Thoracic aorta endothelial cell (primary cell): ENCODE data around the gene PHRF1. TPM values are rescaled to one million over a fixed set of nuclear protein-coding genes. Genes with fewer than 3 reads are reported as not detected.

ENCODE experiments used
- small RNA-seq: library from RNA; depleted of rRNA; stranded (forward); fragments of <200 nt; gene quantifications from one replicate; pipeline ENCODE3, GENCODE V24; 2012
- total RNA-seq: library from RNA; depleted of rRNA; stranded (reverse); fragments of >200 nt; gene quantifications from 2 replicates; pipeline ENCODE4 v1.2.3, GENCODE V29; 2012

PHRF1 gene, protein sequence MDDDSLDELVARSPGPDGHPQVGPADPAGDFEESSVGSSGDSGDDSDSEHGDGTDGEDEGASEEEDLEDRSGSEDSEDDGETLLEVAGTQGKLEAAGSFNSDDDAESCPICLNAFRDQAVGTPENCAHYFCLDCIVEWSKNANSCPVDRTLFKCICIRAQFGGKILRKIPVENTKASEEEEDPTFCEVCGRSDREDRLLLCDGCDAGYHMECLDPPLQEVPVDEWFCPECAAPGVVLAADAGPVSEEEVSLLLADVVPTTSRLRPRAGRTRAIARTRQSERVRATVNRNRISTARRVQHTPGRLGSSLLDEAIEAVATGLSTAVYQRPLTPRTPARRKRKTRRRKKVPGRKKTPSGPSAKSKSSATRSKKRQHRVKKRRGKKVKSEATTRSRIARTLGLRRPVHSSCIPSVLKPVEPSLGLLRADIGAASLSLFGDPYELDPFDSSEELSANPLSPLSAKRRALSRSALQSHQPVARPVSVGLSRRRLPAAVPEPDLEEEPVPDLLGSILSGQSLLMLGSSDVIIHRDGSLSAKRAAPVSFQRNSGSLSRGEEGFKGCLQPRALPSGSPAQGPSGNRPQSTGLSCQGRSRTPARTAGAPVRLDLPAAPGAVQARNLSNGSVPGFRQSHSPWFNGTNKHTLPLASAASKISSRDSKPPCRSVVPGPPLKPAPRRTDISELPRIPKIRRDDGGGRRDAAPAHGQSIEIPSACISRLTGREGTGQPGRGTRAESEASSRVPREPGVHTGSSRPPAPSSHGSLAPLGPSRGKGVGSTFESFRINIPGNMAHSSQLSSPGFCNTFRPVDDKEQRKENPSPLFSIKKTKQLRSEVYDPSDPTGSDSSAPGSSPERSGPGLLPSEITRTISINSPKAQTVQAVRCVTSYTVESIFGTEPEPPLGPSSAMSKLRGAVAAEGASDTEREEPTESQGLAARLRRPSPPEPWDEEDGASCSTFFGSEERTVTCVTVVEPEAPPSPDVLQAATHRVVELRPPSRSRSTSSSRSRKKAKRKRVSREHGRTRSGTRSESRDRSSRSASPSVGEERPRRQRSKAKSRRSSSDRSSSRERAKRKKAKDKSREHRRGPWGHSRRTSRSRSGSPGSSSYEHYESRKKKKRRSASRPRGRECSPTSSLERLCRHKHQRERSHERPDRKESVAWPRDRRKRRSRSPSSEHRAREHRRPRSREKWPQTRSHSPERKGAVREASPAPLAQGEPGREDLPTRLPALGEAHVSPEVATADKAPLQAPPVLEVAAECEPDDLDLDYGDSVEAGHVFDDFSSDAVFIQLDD (N-terminal part only)
- total RNA-seq: 34.2 and 37.8 TPM in 2 replicates

DNA sequence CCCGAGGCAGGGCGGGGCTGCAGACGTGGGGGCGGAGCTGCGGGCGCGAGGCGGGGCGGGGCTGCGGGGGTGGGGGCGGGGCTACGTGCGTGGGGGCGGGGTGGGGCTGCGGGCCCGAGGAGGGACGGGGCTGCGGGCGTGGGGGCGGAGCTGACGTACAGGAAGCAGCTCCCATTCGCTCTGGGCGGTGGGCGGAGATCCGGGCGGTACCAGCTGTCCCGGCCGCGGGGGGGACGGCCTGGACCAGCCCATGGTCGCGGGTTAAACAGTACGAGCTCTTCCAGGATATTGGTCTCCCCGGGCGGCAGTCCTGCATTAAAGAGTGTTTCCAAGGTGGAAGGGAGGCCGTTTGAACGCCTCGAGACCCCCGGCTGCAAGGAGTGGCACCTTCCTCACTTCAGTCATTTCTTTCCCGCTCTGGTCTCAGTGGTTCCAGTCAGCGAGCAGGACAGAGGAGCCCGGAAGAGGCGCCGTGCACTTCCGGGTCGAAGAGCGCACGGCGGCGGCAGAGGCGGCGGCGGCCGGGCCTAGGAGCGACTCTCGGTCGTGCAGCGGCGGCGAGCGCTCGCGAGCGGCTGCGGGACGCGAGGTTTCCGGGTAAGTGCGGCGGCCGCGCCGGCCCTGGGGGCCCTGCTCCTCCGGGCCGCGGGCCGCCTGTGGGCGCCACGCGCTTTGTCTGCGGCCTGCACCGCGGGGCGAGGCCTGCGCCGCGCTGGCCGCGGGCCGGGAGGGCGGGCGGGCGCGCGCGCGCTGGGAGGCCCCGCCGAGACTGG is at the start of gene PHRF1:
Gene PHRF1, plus strand, starts transcription at position 475 of the 773 bp plus-strand sequence. CDS start 5,043 bp downstream, outside the sequence.

DNA sequence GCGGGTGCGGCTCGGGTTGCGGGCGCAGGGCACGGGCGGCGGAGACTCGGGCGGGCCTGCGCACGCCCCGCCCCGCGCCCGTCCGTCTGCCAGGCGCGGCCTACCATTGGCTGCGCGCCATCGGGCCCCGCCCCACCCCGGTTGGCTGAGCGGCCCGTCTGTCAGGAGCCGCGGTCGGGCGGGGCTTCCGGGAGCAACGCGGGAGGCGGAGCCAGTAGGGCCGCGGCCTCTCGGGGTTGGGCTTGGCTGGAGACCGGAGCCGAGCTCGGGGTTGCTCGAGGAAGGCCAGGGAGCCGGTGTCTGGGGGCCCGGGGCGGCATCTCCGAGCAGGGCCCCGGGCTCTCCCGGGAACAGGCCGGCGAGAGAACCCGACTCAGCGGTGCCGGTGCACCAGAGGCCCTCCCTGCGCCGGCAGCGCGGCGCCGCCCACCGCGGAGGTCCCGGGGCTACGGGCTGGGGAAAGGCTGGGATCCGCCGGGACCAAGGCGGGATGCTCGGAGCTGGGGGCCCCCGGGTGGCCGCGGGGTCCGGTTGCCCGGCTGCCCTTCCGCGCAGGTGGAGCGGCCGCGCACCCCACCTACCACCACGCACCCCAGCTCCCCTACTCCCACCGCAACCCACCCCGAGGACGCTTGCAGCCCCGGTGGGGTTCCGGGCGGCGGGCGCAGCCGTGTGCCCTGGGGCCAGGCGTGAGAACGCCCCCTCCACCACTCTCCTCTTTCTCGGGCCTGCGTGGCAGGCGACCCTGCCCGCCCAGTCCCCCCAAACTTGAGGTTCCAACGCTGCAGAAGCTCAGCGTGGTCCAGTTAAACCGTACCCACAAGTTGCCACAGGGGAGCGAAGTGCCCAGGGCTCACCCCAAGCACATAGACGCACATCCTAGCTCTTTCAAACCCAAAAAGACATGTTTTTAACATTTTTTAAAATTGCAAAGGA is 40.5 kb upstream of the PHRF1 start, which contains the start of gene HRAS:
Gene HRAS, minus strand, starts transcription at position 58 of the 936 bp plus-strand sequence.

DNA sequence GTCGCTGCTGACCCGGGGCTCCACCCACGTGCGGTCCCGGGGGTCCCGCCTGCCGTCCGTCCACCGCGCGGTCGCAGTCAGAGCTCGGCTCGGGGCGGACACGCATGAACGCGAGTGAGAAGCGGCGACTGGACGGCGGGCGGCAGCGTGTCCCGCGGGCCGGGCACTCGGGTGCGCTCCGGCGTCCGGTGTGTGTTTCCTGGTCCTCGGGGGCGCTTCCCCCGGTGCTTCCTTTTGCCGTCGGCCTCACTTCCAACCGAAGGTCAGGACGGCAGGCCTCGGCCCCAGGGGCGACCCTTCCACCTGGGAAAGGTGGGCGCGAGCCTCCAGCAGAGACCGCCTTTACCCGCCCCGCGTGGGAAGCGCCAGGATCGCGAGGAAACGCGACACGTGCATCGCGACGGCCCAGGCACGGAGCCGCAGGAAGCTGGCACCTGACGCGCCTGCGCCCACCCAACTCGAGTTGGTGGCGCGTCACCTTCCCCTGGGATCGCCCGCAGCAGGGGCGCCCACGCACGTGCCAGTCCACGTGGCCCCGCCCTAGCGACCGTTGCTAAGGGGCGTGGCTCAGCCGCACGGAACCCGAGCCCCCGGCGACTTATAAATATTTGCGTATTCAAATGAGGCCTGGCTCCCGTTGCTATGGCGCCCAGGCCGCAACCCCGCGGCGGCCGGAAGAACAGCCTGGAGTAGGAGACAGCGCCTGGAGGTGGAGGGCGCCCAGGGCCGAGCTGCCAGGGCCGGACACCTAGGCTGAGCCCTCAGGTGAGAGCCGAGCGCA is 39.2 kb upstream of the PHRF1 start, which contains the start of gene LRRC56:
Gene LRRC56, plus strand, starts transcription at position 687 of the 781 bp plus-strand sequence. CDS start 3,158 bp downstream, outside the sequence.

DNA sequence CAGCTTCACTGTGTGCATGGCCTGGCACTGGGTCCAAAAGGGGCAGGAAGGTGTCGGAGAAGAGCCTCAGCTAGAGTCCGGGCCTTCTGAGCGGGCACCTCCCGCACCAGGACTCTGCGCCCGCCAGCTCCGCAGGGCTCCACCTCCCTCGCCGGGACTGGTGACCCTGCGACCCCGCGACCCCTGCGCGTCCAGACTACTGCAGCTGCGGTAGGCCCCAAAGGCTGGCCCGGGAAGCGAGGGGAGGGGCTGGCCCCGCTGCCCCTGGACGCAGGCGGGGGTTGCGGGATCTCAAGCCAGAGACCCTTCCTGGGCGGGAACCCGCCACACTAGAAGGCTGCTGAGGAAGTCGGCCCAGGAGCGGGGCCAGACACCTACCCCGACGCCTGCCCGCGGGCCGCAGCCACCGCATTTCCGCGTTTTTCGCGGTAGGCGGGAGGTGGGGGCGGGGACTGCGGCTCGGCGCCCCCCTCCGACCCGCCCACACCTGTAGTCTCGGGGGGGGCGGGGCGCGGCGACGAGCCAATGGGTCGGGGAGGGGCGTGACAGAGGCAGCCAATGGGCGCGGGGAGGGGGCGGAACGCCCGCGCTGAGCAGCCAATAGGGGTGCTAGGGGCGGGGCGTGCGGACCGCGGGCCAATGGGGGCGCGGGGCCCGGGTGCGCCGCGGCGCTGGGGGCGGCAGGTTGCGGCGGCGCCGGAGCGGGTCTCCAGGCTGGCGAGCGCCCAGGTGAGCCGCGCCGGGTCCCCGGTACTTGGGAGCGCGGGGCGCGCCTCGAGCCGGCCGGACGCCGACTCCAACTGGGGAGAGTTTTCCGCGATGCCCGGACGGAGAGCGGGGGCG is 15.7 kb upstream of the PHRF1 start, which contains the start of the genes LMNTD2 and RASSF7:
Gene LMNTD2, minus strand, starts transcription at position 434 of the 843 bp plus-strand sequence. Its CDS starts 22 bp downstream, at position 412.
Gene RASSF7, plus strand, starts transcription at position 666 of the 843 bp plus-strand sequence. CDS start 799 bp downstream, outside the sequence.

DNA sequence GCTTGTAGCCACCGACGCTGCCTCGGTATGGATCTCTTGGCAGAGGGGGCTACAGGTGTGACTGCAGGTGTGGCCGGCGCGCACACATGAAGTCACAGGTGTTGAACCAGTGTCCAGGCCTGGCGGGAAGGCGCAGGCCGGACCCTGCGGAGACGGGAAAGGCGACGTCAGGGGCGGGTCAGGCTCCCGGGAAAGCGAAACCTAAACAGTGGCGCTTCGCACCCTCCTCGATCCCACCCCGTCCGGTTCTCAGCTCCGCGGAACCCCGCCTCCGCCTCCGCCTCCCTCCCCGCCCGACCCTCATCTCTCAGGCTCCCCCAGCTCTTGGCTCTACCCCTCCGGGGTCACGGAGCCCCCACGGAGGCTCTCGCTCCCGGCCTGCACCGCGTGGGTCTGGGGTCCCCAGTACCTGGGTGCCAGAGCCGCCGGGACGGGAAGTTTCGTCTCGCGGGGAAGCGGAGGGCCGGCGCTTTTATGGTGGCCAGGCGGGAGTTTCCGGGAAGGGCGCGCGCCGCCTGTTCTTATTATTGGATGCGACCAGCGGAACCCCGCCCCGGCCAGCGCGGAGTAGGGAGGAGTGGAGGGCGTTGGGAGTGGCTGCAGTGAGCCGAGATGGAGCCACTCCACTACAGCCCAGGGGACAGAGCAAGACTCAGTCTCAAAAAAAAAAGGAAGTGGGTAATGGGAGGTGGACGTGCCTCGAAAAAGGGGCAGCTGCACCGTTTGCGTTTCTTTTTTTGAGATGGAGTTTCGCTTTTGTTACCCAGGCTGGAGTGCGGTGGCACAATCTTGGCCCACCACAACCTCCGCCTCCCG is 39.4 kb downstream of the PHRF1 start, which contains the start of gene IRF7:
Gene IRF7, minus strand, starts transcription at position 447 of the 816 bp plus-strand sequence. CDS start 586 bp downstream, outside the sequence.

DNA sequence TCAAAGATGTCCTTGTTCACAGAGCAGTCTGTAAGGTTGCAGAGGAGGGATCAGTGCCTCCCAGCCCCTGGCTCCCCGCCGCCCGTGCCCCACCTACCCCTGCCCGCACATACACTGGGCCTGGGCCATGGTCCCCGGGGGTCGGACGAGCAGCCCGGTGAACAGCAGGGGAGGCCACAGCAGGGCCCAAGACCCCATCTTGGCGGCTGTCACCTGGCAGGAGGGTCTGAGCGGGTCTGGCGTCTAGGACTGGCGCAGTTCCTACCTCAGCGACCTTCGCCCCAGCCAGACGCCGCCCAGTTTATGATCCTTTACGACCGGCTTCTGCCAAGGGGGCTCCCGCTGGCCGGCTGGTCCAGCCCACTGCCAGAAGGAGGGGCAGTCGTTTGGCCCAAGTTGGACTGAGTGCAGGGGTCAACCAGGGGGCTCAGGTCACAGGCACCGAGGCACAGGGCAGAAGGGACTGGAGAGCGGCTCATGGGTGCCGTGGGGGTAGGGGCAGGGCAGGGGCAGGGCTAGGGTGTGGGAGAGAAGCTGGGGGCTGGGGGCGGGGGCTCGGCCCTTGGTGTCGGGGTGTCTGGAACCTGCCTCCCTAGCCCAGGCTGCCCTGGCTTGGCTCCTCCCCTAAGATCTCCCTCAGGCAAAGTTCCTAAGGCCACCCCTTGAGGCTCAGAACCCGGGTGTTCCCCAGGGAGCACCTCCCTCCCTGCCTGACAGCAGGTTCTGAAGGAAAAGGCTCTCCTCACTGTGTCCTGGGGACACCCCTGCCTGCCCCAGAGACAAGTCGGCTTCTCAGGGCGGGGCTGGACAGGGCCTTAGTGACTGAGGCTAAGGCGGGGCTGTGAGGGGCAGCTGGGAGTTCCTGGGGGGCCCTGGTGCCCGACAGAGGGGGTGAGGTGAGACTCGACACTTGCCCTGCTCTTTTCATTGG is 48.7 kb downstream of the PHRF1 start, which contains the start of gene CDHR5:
Gene CDHR5, minus strand, starts transcription at position 251 of the 931 bp plus-strand sequence. Its CDS starts 53 bp downstream, at position 198.

DNA sequence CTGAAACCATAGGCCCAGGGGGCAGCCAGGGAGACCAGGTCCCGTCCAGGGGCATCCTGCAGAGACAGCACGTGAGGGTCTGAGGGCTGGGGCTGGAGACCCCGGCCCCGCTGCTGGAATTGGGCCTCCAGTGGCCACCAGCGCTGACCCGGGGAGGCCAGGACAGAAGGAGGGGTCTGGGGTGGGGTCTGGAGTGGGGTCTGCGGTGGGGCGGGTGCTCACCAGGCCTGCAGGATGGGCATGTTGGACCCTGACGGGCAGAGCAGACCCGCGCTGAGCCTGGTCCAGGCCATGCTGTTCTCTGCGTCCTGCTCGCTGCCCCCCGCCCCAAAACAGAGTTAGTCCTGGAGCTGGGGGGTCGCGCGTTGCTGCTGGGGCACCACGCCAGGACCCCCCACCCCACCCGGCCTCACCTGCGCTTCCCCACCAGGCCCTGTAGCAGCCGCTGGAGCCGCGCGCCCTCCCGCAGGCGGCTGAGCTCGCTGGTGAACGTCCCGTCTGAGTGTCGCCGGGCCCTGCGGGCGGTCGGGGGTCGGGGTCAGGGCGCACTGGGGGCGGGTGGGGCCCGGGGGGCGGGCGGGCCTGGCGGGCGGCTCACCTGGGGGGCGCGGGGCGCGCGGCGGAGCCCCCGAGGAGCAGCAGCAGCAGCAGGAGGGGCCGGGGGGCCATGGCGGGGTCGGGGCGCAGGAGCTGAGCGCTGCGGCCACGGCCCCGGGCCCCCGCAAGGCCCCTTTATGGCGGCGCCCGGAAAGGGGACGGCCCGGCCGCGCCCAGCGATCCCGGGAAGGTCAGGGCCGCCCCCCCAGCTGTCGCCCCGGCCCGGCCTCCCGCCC is 50.4 kb downstream of the PHRF1 start, which contains the start of gene SCT:
Gene SCT, minus strand, starts transcription at position 707 of the 833 bp plus-strand sequence. Its CDS starts 38 bp downstream, at position 669.

DNA sequence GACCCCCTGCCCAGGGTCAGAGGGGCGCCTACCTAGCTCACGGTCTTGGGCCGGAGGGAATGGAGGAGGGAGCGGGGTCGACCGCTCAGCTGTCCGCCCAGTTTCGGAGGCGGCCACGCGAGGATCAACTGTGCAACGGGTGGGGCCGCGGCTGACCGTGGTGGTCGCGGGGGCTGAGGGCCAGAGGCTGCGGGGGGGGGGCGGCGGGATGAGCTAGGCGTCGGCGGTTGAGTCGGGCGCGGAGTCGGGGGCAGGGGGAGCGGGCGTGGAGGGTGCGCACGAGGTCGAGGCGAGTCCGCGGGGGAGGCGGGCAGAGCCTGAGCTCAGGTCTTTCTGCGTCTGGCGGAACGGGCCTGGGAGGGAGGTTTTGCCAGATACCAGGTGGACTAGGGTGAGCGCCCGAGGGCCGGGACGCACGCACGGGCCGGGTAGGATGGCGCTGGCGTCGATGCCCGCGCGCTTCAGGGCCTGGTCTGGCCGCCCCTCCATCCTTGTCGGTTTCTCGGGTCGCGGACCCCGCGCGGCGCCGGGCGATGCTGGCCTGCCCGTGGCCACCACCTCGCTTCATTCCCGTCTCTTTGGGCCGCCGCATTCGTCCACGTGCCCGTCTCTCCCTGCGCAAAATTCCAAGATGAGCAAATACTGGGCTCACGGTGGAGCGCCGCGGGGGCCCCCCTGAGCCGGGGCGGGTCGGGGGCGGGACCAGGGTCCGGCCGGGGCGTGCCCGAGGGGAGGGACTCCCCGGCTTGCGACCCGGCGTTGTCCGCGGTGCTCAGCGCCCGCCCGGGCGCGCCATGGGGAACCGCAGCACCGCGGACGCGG is 60.5 kb downstream of the PHRF1 start, which contains the start of gene DRD4:
Gene DRD4, plus strand, starts transcription at position 759 of the 822 bp plus-strand sequence. Its CDS starts 36 bp downstream, at position 795.

Small RNAs within 50 kb of the gene (small RNA-seq; reads per million reads assigned to genes)
- 40.0 reads per million, percentile 97 among the genes with 10 or more reads in this experiment for gene MIR210

Other genes starting within 250 kb of the PHRF1 start
- 0.86 and 1.1 TPM in 2 replicates for gene B4GALNT4, start 207.0 kb upstream of the PHRF1 start, total RNA-seq
- gene PKP3, start 182.3 kb upstream of the PHRF1 start, total RNA-seq: 0.07 and 0.13 TPM in 2 replicates
- 27.9 and 32.9 TPM in 2 replicates for gene SIGIRR, start 161.5 kb upstream of the PHRF1 start, total RNA-seq
- gene ANO9, start 134.5 kb upstream of the PHRF1 start, total RNA-seq: under 0.01 TPM in 1 of 2 replicates, not detected in the other
- 31.0 and 35.1 TPM in 2 replicates for gene PTDSS2, start 126.2 kb upstream of the PHRF1 start, total RNA-seq
- gene RNH1, start 69.2 kb upstream of the PHRF1 start, total RNA-seq: 127 and 179 TPM in 2 replicates
- gene HRAS, start 40.9 kb upstream of the PHRF1 start, total RNA-seq: 50.8 and 71.9 TPM in 2 replicates
- 0.36 and 0.40 TPM in 2 replicates for gene LRRC56, start 38.9 kb upstream of the PHRF1 start, total RNA-seq
- 0.53 and 0.57 TPM in 2 replicates for gene LMNTD2, start 15.7 kb upstream of the PHRF1 start, total RNA-seq
- gene RASSF7, start 15.5 kb upstream of the PHRF1 start, total RNA-seq: 8.4 and 10.7 TPM in 2 replicates
- gene IRF7, start 39.5 kb downstream of the PHRF1 start, total RNA-seq: 7.1 and 9.7 TPM in 2 replicates
- not detected in 2 replicates for gene CDHR5, start 48.5 kb downstream of the PHRF1 start, total RNA-seq
- not detected in 2 replicates for gene SCT, start 50.7 kb downstream of the PHRF1 start, total RNA-seq
- not detected in 2 replicates for gene DRD4, start 60.8 kb downstream of the PHRF1 start, total RNA-seq
- gene DEAF1, start 118.8 kb downstream of the PHRF1 start, total RNA-seq: 41.0 and 42.6 TPM in 2 replicates
- 10.8 and 13.1 TPM in 2 replicates for gene TMEM80, start 119.3 kb downstream of the PHRF1 start, total RNA-seq
- gene EPS8L2, start 129.8 kb downstream of the PHRF1 start, total RNA-seq: 2.7 and 2.9 TPM in 2 replicates
- 243 and 266 TPM in 2 replicates for gene TALDO1, start 171.0 kb downstream of the PHRF1 start, total RNA-seq
- gene GATD1, start 201.0 kb downstream of the PHRF1 start, total RNA-seq: 38.7 and 52.0 TPM in 2 replicates
- 0.53 and 1.4 TPM in 2 replicates for gene CEND1, start 213.6 kb downstream of the PHRF1 start, total RNA-seq
- 11.6 and 13.6 TPM in 2 replicates for gene SLC25A22, start 221.8 kb downstream of the PHRF1 start, total RNA-seq
- 11.1 and 11.3 TPM in 2 replicates for gene PIDD1, start 228.8 kb downstream of the PHRF1 start, total RNA-seq
- 212 and 248 TPM in 2 replicates for gene RPLP2, start 233.5 kb downstream of the PHRF1 start, total RNA-seq
- gene PNPLA2, start 242.4 kb downstream of the PHRF1 start, total RNA-seq: 27.0 and 34.1 TPM in 2 replicates